Nephron (organoid): ENCODE results near the gene ANKFN1.

Experiments used
- H3K27ac Mint-ChIP-seq, 3 experiments: 2 replicates each; pipeline ENCODE4 v1.8.0; 2020; ENCODE audit warnings: mixed read lengths in 3 of 3, mild to moderate bottlenecking in 2 of 3, moderate library complexity in 1 of 3
- H3K27me3 Mint-ChIP-seq: 2 replicates; pipeline ENCODE4 v1.8.0; 2021; ENCODE audit warnings: low read depth, mild to moderate bottlenecking, moderate library complexity, mixed read lengths
- H3K36me3 Mint-ChIP-seq: 2 replicates; pipeline ENCODE4 v1.8.0; 2020; ENCODE audit warnings: low read depth, mixed read lengths
- H3K4me1 Mint-ChIP-seq: 2 replicates; pipeline ENCODE4 v1.8.0; 2020; ENCODE audit warnings: mixed read lengths
- H3K4me3 Mint-ChIP-seq, 3 experiments: 2 replicates each; pipeline ENCODE4 v1.8.0; 2020; ENCODE audit warnings: mild to moderate bottlenecking in 3 of 3, mixed read lengths in 3 of 3, moderate library complexity in 2 of 3
- H3K9me3 Mint-ChIP-seq: 2 replicates; pipeline ENCODE4 v1.8.0; 2020; ENCODE audit warnings: mixed read lengths
- TF ChIP-seq, protein P1 (sequence below), 3 experiments: fragments of 200-600 bp; sonication (generic); IDR thresholded peaks; one replicate each; pipeline ENCODE4 v1.5.0; 2021; ENCODE audit warnings: antibody characterized with exemption in 3 of 3; ENCODE audit not compliant: unreplicated experiment in 3 of 3

ANKFN1 gene

GRCh38 chr17:56175299-56175955, 22.2 kb downstream of the ANKFN1 start:
- Mint-ChIP-seq H3K9me3 (no peaks in the 10 kb centered on the region), H3K4me1 (peaks cover 55% of the 10 kb centered on the region), H3K4me3 (peak overlapping the region in 1 of 3 experiments; percentile 14), H3K27me3 (peaks cover 3% of the 10 kb centered on the region), H3K36me3 (no peaks in the 10 kb centered on the region), H3K27ac (peak overlapping the region in 2 of 3 experiments; percentile 54 to 62)
- TF ChIP-seq, protein P1, sequence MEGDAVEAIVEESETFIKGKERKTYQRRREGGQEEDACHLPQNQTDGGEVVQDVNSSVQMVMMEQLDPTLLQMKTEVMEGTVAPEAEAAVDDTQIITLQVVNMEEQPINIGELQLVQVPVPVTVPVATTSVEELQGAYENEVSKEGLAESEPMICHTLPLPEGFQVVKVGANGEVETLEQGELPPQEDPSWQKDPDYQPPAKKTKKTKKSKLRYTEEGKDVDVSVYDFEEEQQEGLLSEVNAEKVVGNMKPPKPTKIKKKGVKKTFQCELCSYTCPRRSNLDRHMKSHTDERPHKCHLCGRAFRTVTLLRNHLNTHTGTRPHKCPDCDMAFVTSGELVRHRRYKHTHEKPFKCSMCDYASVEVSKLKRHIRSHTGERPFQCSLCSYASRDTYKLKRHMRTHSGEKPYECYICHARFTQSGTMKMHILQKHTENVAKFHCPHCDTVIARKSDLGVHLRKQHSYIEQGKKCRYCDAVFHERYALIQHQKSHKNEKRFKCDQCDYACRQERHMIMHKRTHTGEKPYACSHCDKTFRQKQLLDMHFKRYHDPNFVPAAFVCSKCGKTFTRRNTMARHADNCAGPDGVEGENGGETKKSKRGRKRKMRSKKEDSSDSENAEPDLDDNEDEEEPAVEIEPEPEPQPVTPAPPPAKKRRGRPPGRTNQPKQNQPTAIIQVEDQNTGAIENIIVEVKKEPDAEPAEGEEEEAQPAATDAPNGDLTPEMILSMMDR (IDR thresholded peaks at IDR 0.05; ENCODE audit: unreplicated experiment in 3 of 3): no peak

DNA sequence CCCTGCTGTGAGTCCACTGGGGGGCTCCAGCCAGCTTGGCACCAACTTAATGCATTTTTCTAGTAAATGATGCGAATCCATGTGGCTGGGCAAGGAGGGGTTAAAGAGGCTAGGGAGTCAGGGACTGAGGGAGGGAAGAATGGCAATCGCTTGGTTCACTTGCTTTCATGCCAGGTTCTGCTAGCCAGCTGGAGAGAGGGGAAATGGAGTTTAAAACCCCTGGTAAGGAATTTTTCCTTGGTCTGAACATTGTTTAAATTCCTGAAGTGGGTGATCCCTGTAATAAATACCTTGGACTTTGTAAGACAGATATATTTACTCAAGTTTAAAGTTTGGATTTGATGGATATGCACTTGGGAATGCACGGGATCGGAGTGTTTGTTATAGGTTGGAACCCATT, 22.8 kb downstream of the ANKFN1 start:
- Mint-ChIP-seq H3K9me3 (no peaks in the 10 kb centered on the region), H3K27me3 (peaks cover 3% of the 10 kb centered on the region), H3K36me3 (no peaks in the 10 kb centered on the region), H3K4me3 (no peak overlapping the region), H3K27ac (peak overlapping the region; percentile 36 to 54 (median 54)), H3K4me1 (peaks cover 57% of the 10 kb centered on the region)
- TF ChIP-seq, protein P1 (IDR thresholded peaks at IDR 0.05; ENCODE audit: unreplicated experiment in 3 of 3): no peak

DNA sequence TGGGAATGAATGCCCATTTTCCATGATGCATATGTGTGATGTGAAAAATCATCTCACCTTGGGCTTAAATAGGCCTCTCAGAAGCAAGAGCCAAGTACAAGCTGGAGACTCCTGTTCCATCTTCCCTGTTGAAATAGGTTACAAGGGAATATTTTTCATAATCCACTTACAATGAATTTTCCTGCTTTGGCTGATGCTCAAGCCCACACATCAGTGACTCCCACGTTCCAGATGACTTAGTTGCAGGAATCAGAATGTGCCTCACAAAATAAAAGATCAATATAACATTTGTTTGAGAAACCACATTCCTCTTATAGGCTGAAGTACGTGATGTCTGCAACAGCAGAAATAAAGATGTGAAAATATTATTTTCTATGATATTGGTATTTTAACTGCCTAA, 24.1 kb downstream of the ANKFN1 start:
- Mint-ChIP-seq H3K9me3 (no peaks in the 10 kb centered on the region), H3K27ac (no peak overlapping the region), H3K4me3 (no peak overlapping the region), H3K4me1 (peaks cover 63% of the 10 kb centered on the region), H3K36me3 (no peaks in the 10 kb centered on the region), H3K27me3 (peaks cover 3% of the 10 kb centered on the region)
- TF ChIP-seq, protein P1 (IDR thresholded peaks at IDR 0.05; ENCODE audit: unreplicated experiment in 3 of 3): no peak

DNA sequence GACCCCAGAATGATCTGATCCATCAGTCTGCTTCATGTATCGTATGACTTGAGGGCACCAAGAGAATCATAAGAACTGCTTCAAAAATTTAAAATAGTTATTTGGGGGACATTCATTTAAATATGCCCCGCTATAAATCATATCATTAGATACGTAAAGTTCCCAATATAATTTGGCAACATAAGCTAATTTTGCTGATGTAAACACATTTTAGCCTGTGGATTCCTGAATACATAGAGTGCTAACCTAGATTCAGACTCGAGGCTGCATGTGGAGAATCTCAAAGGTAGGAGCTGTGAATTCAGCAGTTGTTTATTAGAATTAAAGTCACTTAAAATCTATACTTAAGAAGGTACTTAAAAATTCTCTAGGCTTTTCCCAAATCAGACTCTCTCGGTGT, 24.9 kb downstream of the ANKFN1 start:
- Mint-ChIP-seq H3K27me3 (peaks cover 3% of the 10 kb centered on the region), H3K27ac (no peak overlapping the region), H3K36me3 (no peaks in the 10 kb centered on the region)

GRCh38 chr17:56182081-56182480, 28.8 kb downstream of the ANKFN1 start:
- Mint-ChIP-seq H3K36me3 (no peaks in the 10 kb centered on the region), H3K4me3 (no peak overlapping the region), H3K4me1 (peaks cover 17% of the 10 kb centered on the region), H3K9me3 (no peaks in the 10 kb centered on the region), H3K27ac (no peak overlapping the region), H3K27me3 (no peaks in the 10 kb centered on the region)
- TF ChIP-seq, protein P1 (IDR thresholded peaks at IDR 0.05; ENCODE audit: unreplicated experiment in 3 of 3): no peak

More for the DNA sequence above, 24.9 kb downstream of the ANKFN1 start:
- no peak overlapping the region for H3K4me3 Mint-ChIP-seq
- TF ChIP-seq, protein P1 (IDR thresholded peaks at IDR 0.05; ENCODE audit: unreplicated experiment in 3 of 3): no peak
- H3K9me3 Mint-ChIP-seq: no peaks in the 10 kb centered on the region
- H3K4me1 Mint-ChIP-seq: peaks cover 56% of the 10 kb centered on the region

- Mint-ChIP-seq H3K4me3 (no peak overlapping the region), H3K27ac (no peak overlapping the region), H3K36me3 (no peaks in the 10 kb centered on the region), H3K27me3 (no peaks in the 10 kb centered on the region), H3K4me1 (peaks cover 12% of the 10 kb centered on the region), H3K9me3 (peaks cover 2% of the 10 kb centered on the region)
- TF ChIP-seq, protein P1 (IDR thresholded peaks at IDR 0.05; ENCODE audit: unreplicated experiment in 3 of 3): no peak
These were observed 31.4 kb downstream of the ANKFN1 start for GRCh38 chr17:56184650-56185049.
